Body of pancreas (tissue), 4 donors: ENCODE measurements around the gene TGFBI. TPM values are rescaled to one million over a fixed set of nuclear protein-coding genes. Genes with fewer than 3 reads are reported as not detected.

Source experiments
- ATAC-seq: fragments of 150-250 bp; one replicate; pipeline ENCODE4 v1.9.1; 2016
- DNase-seq, 4 donors: peaks; one replicate each; pipeline ENCODE4 v3.0.0-alpha.2; 2019
- H3K27ac ChIP-seq, 4 donors: fragments of 200-600 bp; sonication (generic); 1 replicate in 3 of 4; 2 replicates in 1 of 4; pipeline versions ENCODE4 v1.5.1 to v1.6.1; 2016 to 2019; ENCODE audit warnings: mild to moderate bottlenecking in 1 of 4, mixed read lengths in 1 of 4, moderate library complexity in 1 of 4
- H3K27me3 ChIP-seq, 2 donors: fragments of 200-600 bp; sonication (generic); one replicate each; pipeline ENCODE4 v1.6.0; 2016; ENCODE audit warnings: mild to moderate bottlenecking in 1 of 2
- H3K36me3 ChIP-seq, 2 donors: fragments of 200-600 bp; sonication (generic); replicated peaks in 1 of 2; 2 replicates each; pipeline ENCODE4 v1.5.1; 2016; ENCODE audit warnings: low read depth in 2 of 2; ENCODE audit not compliant: insufficient read depth in 1 of 2
- H3K4me1 ChIP-seq: fragments of 200-600 bp; sonication (generic); one replicate; pipeline ENCODE4 v1.6.0; 2016
- H3K4me3 ChIP-seq, 2 donors: fragments of 200-600 bp; sonication (generic); 1 replicate in 1 of 2; 2 replicates in 1 of 2; pipeline ENCODE4 v1.5.1; 2016 to 2019
- H3K9me3 ChIP-seq, 3 donors: fragments of 200-600 bp; sonication (generic); 1 replicate in 2 of 3; 2 replicates in 1 of 3; pipeline ENCODE4 v1.5.1; 2016
- POLR2A ChIP-seq, 3 donors: fragments of 450-650 bp; IDR thresholded peaks; one replicate each; pipeline ENCODE4 v1.6.1; 2016; ENCODE audit warnings: antibody characterized with exemption in 3 of 3, mild to moderate bottlenecking in 2 of 3
- WGBS, 2 donors: methylation state at CpG; one replicate each; pipeline ENCODE4 v1.1.5; 2017; 5-methylcytosine and 5-hydroxymethylcytosine counted together
- intact Hi-C: fragments of 100-400 bp; cut with DNase I; formaldehyde crosslinking; loops from one replicate; pipeline ENCODE4 v1.15.1; 2023
- total RNA-seq, 2 donors: library from RNA; depleted of rRNA; stranded (reverse); fragments of >200 nt; gene quantifications; one replicate each; pipeline ENCODE4 v1.1.0, GENCODE V29; 2016
- TF ChIP-seq, protein P1 (sequence below), 7 experiments: fragments of 450-650 bp in 4 of 7; fragments of 200-600 bp in 3 of 7; sonication (generic) in 3 of 7; IDR thresholded peaks; one replicate each; pipeline ENCODE4 v1.5.1; 2016 to 2019; ENCODE audit warnings: antibody characterized with exemption in 7 of 7

TGFBI gene
- total RNA-seq, 2 donors from 2014 or later: 7.6 to 23.9 TPM

DNA sequence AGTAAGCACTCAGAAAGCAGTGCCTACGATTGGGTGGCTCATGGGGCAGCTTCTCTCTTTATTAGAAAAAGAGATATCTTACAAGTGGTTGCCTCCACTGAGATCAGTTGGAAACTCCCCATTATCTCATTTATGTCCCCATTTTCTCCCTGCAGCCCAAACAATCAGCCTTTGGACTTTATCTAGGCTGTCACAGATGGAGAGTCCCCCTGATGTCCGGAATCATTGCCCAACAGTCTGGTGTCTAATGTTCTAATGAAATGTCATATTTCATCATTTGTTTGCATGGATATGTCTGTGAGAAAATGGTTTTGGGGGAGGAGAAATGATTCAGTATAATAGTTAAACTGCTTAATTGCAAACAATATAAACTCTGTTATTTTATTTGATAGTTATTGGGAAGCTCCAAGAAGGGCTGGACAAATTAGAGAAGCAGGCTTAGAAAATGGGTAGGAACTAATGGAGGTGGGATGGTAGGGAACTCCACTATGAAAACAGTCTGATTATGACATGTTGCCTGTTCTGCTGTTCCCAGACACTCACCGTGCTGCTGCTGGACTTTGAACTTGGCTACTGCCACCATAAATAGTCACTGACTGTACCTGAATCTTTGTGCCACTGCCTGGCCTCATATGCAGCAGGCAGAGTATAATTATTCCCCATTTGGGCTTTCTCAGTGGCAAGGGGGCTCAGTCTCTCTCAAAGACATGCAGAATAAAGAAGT is 65.6 kb downstream of the TGFBI start:
- ATAC-seq: peak; percentile 92
- H3K36me3 ChIP-seq: no peaks in the 10 kb centered on the region
- peak overlapping the region in 3 of 4 donors; percentile 13 to 43 (median 18) for H3K27ac ChIP-seq
- peak; percentile 59 to 74 (median 74) for DNase-seq
- no peaks in the 10 kb centered on the region for H3K27me3 ChIP-seq
- no peaks in the 10 kb centered on the region for H3K9me3 ChIP-seq
- WGBS, 2 donors: 30 to 35% methylated on average over 3 of the region's 3 CpGs
- H3K4me1 ChIP-seq: peaks cover 21% of the 10 kb centered on the region
- TF ChIP-seq, protein P1, sequence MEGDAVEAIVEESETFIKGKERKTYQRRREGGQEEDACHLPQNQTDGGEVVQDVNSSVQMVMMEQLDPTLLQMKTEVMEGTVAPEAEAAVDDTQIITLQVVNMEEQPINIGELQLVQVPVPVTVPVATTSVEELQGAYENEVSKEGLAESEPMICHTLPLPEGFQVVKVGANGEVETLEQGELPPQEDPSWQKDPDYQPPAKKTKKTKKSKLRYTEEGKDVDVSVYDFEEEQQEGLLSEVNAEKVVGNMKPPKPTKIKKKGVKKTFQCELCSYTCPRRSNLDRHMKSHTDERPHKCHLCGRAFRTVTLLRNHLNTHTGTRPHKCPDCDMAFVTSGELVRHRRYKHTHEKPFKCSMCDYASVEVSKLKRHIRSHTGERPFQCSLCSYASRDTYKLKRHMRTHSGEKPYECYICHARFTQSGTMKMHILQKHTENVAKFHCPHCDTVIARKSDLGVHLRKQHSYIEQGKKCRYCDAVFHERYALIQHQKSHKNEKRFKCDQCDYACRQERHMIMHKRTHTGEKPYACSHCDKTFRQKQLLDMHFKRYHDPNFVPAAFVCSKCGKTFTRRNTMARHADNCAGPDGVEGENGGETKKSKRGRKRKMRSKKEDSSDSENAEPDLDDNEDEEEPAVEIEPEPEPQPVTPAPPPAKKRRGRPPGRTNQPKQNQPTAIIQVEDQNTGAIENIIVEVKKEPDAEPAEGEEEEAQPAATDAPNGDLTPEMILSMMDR (IDR thresholded peaks at IDR 0.05): no peak
- no peak for TF ChIP-seq POLR2A (IDR thresholded peaks at IDR 0.05)
- intact Hi-C loops: no loop called here
- no peak overlapping the region for H3K4me3 ChIP-seq

DNA sequence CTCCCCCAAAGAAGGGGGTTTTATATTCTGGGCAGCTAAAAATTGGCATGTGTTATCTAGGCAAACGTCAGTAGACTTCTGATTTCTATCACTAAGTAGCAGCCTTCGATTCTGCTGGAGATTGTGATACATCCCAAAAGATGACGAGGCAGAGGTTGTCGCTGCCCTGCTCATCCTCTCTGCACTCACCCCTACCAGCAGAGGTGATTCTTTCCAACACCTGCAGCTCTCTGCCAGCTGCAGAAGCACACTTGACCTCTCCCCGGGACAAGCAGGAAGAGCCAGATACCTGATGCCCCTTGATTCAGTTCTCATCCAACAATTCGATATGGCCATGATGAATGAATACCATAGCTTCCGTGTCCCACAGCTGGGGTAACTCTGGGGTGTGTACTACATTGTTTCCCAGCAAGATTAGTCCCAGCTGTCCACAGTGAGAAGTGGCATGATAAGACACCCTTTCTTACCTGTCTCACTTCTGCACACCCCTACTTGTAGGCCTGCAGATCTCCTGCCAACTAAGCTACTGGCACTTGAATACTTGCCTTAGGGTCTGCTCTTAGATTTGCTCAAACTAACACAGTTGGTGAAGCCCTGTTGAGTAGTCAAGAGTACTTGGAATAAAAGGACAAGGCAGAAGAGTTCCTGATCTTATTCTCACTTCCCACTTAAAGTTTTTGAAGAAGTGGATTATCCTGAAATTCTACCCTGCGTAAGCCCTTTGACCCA is 66.3 kb downstream of the TGFBI start:
- H3K27me3 ChIP-seq: no peaks in the 10 kb centered on the region
- ATAC-seq (no peak), DNase-seq (no peak)
- peak overlapping the region in 3 of 4 donors; percentile 13 to 43 (median 18) for H3K27ac ChIP-seq
- no peak for TF ChIP-seq POLR2A (IDR thresholded peaks at IDR 0.05)
- TF ChIP-seq, protein P1 (IDR thresholded peaks at IDR 0.05): no peak
- WGBS, 2 donors: 34 to 35% methylated on average over 8 of the region's 8 CpGs
- intact Hi-C loops: no loop called here
- no peaks in the 10 kb centered on the region for H3K36me3 ChIP-seq
- H3K4me3 ChIP-seq: no peak overlapping the region
- no peaks in the 10 kb centered on the region for H3K9me3 ChIP-seq
- peaks cover 21% of the 10 kb centered on the region for H3K4me1 ChIP-seq

DNA sequence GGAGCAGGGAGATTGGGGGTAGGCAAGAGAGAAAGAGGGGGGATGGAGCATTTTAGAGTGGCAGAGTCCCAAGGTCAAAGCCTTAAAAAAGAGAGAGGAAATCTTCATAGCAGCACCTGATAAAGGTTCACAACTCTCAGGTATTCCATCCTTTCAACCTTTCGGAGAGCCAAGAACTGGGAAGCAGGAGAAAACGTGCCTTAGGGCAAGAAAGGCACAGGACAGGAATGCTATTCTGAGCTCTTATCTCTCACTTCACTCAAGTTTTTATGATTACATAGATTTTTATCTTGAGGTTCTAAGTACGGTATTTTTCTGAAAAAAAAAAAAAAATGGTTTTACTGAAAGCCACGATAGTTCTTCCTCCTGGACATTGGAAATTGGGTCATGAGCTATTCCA is 69.4 kb downstream of the TGFBI start:
- H3K36me3 ChIP-seq: no peaks in the 10 kb centered on the region
- H3K27ac ChIP-seq: no peak overlapping the region
- ATAC-seq: no peak
- 43 to 51% methylated on average over 4 of the region's 4 CpGs for WGBS, 2 donors
- no peak for DNase-seq
- H3K4me3 ChIP-seq: no peak overlapping the region
- TF ChIP-seq POLR2A (IDR thresholded peaks at IDR 0.05): no peak
- TF ChIP-seq, protein P1 (IDR thresholded peaks at IDR 0.05): no peak
- no peaks in the 10 kb centered on the region for H3K27me3 ChIP-seq
- H3K9me3 ChIP-seq: no peaks in the 10 kb centered on the region
- intact Hi-C loops: no loop called here
- peaks cover 21% of the 10 kb centered on the region for H3K4me1 ChIP-seq

DNA sequence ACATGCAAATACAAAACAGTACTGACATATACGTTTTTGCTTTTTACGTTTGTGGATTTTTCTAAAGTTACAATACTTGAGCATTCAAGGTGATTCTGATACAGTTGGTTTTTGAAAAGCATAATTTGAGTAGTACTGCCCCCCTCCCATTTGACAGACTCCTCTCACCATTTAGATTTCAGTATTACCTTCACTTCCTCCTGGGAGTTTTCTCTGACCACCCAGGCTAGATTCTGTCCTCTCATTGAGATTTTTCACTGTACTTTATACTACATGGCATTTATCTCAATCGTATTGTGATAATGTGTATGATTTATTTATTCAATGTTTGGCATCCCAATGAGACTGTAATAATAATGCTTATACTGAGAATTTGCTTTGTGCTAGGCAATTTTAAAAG is 71.1 kb downstream of the TGFBI start:
- Histone ChIP-seq H3K27ac (no peak overlapping the region), H3K36me3 (no peaks in the 10 kb centered on the region), H3K27me3 (no peaks in the 10 kb centered on the region), H3K9me3 (no peaks in the 10 kb centered on the region), H3K4me1 (peaks cover 5% of the 10 kb centered on the region), H3K4me3 (no peak overlapping the region)
- DNase-seq: no peak
- intact Hi-C loops: no loop called here
- no peak for TF ChIP-seq POLR2A (IDR thresholded peaks at IDR 0.05)
- TF ChIP-seq, protein P1 (IDR thresholded peaks at IDR 0.05): no peak
- no peak for ATAC-seq
- 57 to 62% methylated on average over 3 of the region's 3 CpGs for WGBS, 2 donors
